A549 (cell line): ENCODE results near the gene PRKACG. TPM values are rescaled to one million over a fixed set of nuclear protein-coding genes. Genes with fewer than 3 reads are reported as not detected.

Experiments used
- ATAC-seq, 2 experiments: fragments of 200-7000 bp in 1 of 2; fragments of >200 bp in 1 of 2; cut with Nextera tagmentation in 1 of 2; cut with Tn5 transposase in 1 of 2; 3 replicates each; pipeline versions ENCODE4 v1.8.0 to v1.9.1; 2018 to 2020; ENCODE audit warnings: mild to moderate bottlenecking in 1 of 2, moderate library complexity in 1 of 2
- CTCF ChIA-PET: fragments of 300-600 bp; sonication (Branson Sonifier 250); formaldehyde crosslinking; extraction: SDS; loops from one replicate; lab custom pipeline; 2021; ENCODE audit warnings: antibody characterized with exemption, inconsistent platforms; lab: Yijun Ruan, JAX
- POLR2A ChIA-PET: fragments of 350-600 bp; formaldehyde crosslinking; extraction: SDS; loops from one replicate; lab custom pipeline; 2021; ENCODE audit warnings: antibody characterized with exemption, inconsistent platforms; lab: Yijun Ruan, JAX
- DNase-seq, 2 experiments: peaks; one replicate each; pipeline versions ENCODE4 v3.0.0 to v3.0.0-alpha.2; 2011 to 2016; ENCODE audit warnings: low read depth in 1 of 2, low spot score in 1 of 2
- FAIRE-seq: peaks from 2 replicates; lab custom pipeline; 2011; peaks lifted over from hg19 to GRCh38; lab: Jason Lieb, UNC
- H3K27ac ChIP-seq, 2 experiments: fragments of >200 bp; sonication (Bioruptor Twin); formaldehyde crosslinking; 3 replicates each; pipeline ENCODE4 v1.5.1; 2016 to 2017
- H3K4me1 ChIP-seq: fragments of >200 bp; sonication (Bioruptor Twin); formaldehyde crosslinking; 3 replicates; pipeline ENCODE4 v1.6.1; 2016
- H3K4me2 ChIP-seq: fragments of >200 bp; sonication (Bioruptor Twin); formaldehyde crosslinking; 3 replicates; pipeline ENCODE4 v1.6.1; 2016
- H3K4me3 ChIP-seq: fragments of >200 bp; sonication (Bioruptor Twin); formaldehyde crosslinking; 3 replicates; pipeline ENCODE4 v1.5.1; 2016
- H3K9me3 ChIP-seq: fragments of >200 bp; sonication (Bioruptor Twin); formaldehyde crosslinking; 3 replicates; pipeline ENCODE4 v1.6.1; 2016
- CEBPB ChIP-seq, 2 experiments: fragments of >200 bp in 1 of 2; sonication (Bioruptor Twin) in 1 of 2; formaldehyde crosslinking in 1 of 2; IDR thresholded peaks; 2 replicates each; pipeline ENCODE4 v1.6.1; 2012 to 2016
- CHD2 ChIP-seq: fragments of 150-350 bp; IDR thresholded peaks from 2 replicates; pipeline ENCODE4 v1.6.1; 2014; ENCODE audit warnings: low read length; ENCODE audit not compliant: partially characterized antibody
- CHD4 ChIP-seq: fragments of 200-600 bp; sonication (generic); IDR thresholded peaks from 2 replicates; pipeline ENCODE4 v1.6.1; 2016; ENCODE audit warnings: antibody characterized with exemption, mild to moderate bottlenecking, borderline replicate concordance
- HDAC2 ChIP-seq: fragments of 200-600 bp; sonication (generic); IDR thresholded peaks from 2 replicates; pipeline ENCODE4 v1.6.1; 2016
- JUNB ChIP-seq: fragments of >200 bp; sonication (Bioruptor Twin); formaldehyde crosslinking; IDR thresholded peaks from 2 replicates; pipeline ENCODE4 v1.6.1; 2016
- MAFK ChIP-seq: fragments of 450-650 bp; IDR thresholded peaks from 2 replicates; pipeline ENCODE4 v1.6.1; 2014; ENCODE audit not compliant: partially characterized antibody
- NPAS2 ChIP-seq: fragments of 250-450 bp; sonication (Bioruptor Pico); IDR thresholded peaks from 2 replicates; pipeline ENCODE4 v1.8.0; 2022; ENCODE audit warnings: mild to moderate bottlenecking, moderate library complexity, borderline replicate concordance
- NR3C1 ChIP-seq: fragments of >200 bp; sonication (Bioruptor Twin); formaldehyde crosslinking; IDR thresholded peaks from 3 replicates; pipeline ENCODE4 v1.6.1; 2017
- POLR2A ChIP-seq: IDR thresholded peaks from 2 replicates; pipeline ENCODE4 v1.6.1; 2012; ENCODE audit warnings: mild to moderate bottlenecking, low read length
- POLR2AphosphoS2 ChIP-seq: conservative IDR thresholded peaks from 2 replicates; pipeline ENCODE4 v1.6.1; 2012; ENCODE audit warnings: low read length, improper control_type of control experiment, inconsistent platforms
- RARB ChIP-seq: fragments of 250-450 bp; sonication (Bioruptor Pico); IDR thresholded peaks from 2 replicates; pipeline ENCODE4 v1.8.0; 2021; ENCODE audit warnings: mild to moderate bottlenecking, moderate library complexity
- RFX5 ChIP-seq: fragments of 450-650 bp; IDR thresholded peaks from 2 replicates; pipeline ENCODE4 v1.7.1; 2014; ENCODE audit warnings: antibody characterized with exemption, mild to moderate bottlenecking, moderate library complexity
- RNF2 ChIP-seq: fragments of 200-600 bp; sonication (generic); IDR thresholded peaks from 2 replicates; pipeline ENCODE4 v1.6.1; 2016; ENCODE audit warnings: low read depth, mild to moderate bottlenecking, antibody characterized with exemption, moderate library complexity, borderline replicate concordance
- TFCP2L1 ChIP-seq: fragments of 250-450 bp; sonication (Bioruptor Pico); IDR thresholded peaks from 2 replicates; pipeline ENCODE4 v1.5.0; 2021; ENCODE audit warnings: mild to moderate bottlenecking
- TP53 ChIP-seq: fragments of 250-450 bp; sonication (Bioruptor Pico); IDR thresholded peaks from 2 replicates; pipeline ENCODE4 v1.5.0; 2021; ENCODE audit warnings: mild to moderate bottlenecking, moderate library complexity
- ZFP36 ChIP-seq: fragments of 450-650 bp; IDR thresholded peaks from 2 replicates; pipeline ENCODE4 v1.6.1; 2014; ENCODE audit warnings: borderline replicate concordance; ENCODE audit not compliant: partially characterized antibody
- WGBS: methylation state at CpG from one replicate; pipeline ENCODE4 v1.1.6; 2017; ENCODE audit errors: missing lambda C conversion rate; 5-methylcytosine and 5-hydroxymethylcytosine counted together
- polyA plus RNA-seq, 4 experiments: library from polyadenylated mRNA; depleted of rRNA in 3 of 4; stranded (reverse); fragments of >200 nt; fragmentation: RNase III in 1 of 4; extraction: RNeasy Plus Mini Kit Qiagen cat#74134 plus additional on column Dnase treatment in 1 of 4; gene quantifications; 2 replicates in 3 of 4; 3 replicates in 1 of 4; pipeline ENCODE4 v1.2.3, GENCODE V29; 2011 to 2017
- TF ChIP-seq, protein P1 (sequence below): fragments of >200 bp; sonication (Bioruptor Twin); formaldehyde crosslinking; IDR thresholded peaks from 3 replicates; pipeline ENCODE4 v1.5.1; 2016
- TF ChIP-seq, protein P2 (sequence below): fragments of 250-450 bp; sonication (Bioruptor Pico); IDR thresholded peaks from 2 replicates; pipeline ENCODE4 v1.5.0; 2021; ENCODE audit warnings: mild to moderate bottlenecking, moderate library complexity, borderline replicate concordance
- TF ChIP-seq, protein P3 (sequence below): fragments of >200 bp; sonication (Bioruptor Twin); formaldehyde crosslinking; IDR thresholded peaks from 3 replicates; pipeline ENCODE4 v1.6.1; 2016

The PRKACG gene
- polyA plus RNA-seq, 2 of the 4 experiments (the other 2 are of a cell fraction) = not detected

DNA sequence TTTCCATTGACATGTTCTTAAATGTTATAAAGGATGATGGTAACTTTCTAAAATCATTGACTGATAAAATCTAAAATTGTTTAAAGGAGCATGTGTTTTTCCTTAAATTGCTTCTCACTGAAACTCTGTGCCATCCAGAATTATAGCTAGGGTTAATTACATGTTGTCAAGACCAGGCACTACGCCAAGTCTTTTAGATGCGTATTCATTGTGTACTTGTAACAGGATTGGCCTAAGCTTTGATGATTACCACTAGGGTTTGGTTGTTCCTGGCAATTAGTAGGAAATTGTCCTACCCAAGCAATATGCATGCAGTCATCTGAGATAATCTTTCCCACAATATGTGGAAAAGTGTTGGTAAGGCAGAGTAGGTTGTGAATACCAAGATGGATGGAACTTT, 43.8 kb downstream of the PRKACG start (continued):
- TF ChIP-seq, protein P1, sequence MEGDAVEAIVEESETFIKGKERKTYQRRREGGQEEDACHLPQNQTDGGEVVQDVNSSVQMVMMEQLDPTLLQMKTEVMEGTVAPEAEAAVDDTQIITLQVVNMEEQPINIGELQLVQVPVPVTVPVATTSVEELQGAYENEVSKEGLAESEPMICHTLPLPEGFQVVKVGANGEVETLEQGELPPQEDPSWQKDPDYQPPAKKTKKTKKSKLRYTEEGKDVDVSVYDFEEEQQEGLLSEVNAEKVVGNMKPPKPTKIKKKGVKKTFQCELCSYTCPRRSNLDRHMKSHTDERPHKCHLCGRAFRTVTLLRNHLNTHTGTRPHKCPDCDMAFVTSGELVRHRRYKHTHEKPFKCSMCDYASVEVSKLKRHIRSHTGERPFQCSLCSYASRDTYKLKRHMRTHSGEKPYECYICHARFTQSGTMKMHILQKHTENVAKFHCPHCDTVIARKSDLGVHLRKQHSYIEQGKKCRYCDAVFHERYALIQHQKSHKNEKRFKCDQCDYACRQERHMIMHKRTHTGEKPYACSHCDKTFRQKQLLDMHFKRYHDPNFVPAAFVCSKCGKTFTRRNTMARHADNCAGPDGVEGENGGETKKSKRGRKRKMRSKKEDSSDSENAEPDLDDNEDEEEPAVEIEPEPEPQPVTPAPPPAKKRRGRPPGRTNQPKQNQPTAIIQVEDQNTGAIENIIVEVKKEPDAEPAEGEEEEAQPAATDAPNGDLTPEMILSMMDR = no peak
- no peak for TF ChIP-seq RARB

DNA sequence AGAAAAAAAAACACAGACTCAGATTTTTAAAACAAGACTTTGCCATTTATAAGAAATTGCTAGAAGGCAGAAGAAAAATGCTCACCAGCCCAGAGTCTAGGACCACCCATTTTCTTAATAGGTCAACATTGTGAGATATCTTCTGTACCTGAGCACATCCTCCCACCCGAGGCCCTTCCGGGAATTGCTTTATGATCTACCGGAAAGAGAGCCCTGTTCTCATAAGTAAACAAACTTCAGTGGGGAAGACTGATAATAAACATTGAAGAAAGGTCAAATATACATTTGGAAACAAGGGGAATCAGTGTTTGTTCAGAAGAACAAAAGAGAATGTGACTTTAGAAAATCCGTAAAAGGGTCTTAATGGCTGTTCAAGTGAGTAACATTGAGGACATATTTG, 44.4 kb downstream of the PRKACG start:
- ATAC-seq (no peak), DNase-seq (no peak), FAIRE-seq (no peak)
- CTCF ChIA-PET = no interaction called here
- TF ChIP-seq CHD2 = no peak
- TF ChIP-seq NR3C1 = no peak
- TF ChIP-seq NPAS2 = no peak
- no peak for TF ChIP-seq CEBPB (IDR thresholded peaks at IDR 0.05)
- no peak for TF ChIP-seq RFX5
- TF ChIP-seq TP53 (CRISPR knock-in tag) = no peak
- TF ChIP-seq CHD4 = no peak
- TF ChIP-seq, protein P2, sequence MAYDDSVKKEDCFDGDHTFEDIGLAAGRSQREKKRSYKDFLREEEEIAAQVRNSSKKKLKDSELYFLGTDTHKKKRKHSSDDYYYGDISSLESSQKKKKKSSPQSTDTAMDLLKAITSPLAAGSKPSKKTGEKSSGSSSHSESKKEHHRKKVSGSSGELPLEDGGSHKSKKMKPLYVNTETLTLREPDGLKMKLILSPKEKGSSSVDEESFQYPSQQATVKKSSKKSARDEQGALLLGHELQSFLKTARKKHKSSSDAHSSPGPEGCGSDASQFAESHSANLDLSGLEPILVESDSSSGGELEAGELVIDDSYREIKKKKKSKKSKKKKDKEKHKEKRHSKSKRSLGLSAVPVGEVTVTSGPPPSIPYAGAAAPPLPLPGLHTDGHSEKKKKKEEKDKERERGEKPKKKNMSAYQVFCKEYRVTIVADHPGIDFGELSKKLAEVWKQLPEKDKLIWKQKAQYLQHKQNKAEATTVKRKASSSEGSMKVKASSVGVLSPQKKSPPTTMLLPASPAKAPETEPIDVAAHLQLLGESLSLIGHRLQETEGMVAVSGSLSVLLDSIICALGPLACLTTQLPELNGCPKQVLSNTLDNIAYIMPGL (CRISPR knock-in tag) = no peak
- no peak for TF ChIP-seq POLR2AphosphoS2
- Histone ChIP-seq H3K4me1 (no peaks in the 10 kb centered on the region), H3K9me3 (no peaks in the 10 kb centered on the region), H3K4me3 (no peak overlapping the region), H3K4me2 (no peak overlapping the region), H3K27ac (no peak overlapping the region)
- POLR2A ChIA-PET = no interaction called here
- 9% methylated on average over 4 of the region's 4 CpGs for WGBS

DNA sequence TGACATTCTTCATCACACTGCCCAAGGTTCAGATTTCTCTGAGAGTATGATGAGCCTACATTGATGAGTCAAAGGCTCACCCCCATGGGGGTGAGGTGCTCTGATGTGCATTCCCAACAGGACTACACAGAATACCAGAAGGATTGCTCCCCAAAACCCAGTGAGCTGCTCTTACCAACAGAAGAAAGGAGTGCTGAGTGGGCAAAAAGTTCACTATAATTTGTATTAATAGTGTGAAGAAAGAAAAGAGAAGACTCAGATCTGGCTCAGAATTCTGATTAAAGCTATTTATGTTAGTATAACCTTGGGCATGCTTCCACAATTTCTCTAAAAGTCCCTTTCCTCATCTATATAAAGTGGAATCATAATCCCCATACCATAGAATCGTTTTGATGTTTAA, 46.1 kb downstream of the PRKACG start:
- no peak overlapping the region for H3K4me2 ChIP-seq
- 0% methylated on average over 1 of the region's 1 CpG for WGBS
- CTCF ChIA-PET = interaction anchor here (2.0 kb wide), 1 partner anchor 384 kb away, joined by 6 read pairs; no protein-coding TSS in a partner anchor
- ATAC-seq = no peak
- TF ChIP-seq, protein P3, sequence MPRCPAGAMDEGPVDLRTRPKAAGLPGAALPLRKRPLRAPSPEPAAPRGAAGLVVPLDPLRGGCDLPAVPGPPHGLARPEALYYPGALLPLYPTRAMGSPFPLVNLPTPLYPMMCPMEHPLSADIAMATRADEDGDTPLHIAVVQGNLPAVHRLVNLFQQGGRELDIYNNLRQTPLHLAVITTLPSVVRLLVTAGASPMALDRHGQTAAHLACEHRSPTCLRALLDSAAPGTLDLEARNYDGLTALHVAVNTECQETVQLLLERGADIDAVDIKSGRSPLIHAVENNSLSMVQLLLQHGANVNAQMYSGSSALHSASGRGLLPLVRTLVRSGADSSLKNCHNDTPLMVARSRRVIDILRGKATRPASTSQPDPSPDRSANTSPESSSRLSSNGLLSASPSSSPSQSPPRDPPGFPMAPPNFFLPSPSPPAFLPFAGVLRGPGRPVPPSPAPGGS = no peak
- TF ChIP-seq POLR2A (no peak), MAFK (peak; percentile 89), ZFP36 (no peak), JUNB (no peak)
- TF ChIP-seq, all 56 proteins: peak for 1
- DNase-seq (no peak), FAIRE-seq (no peak)
- no peak overlapping the region for H3K27ac ChIP-seq
- H3K4me1 ChIP-seq = no peaks in the 10 kb centered on the region
- H3K4me3 ChIP-seq = no peak overlapping the region
- POLR2A ChIA-PET = no interaction called here
- H3K9me3 ChIP-seq = no peaks in the 10 kb centered on the region

DNA sequence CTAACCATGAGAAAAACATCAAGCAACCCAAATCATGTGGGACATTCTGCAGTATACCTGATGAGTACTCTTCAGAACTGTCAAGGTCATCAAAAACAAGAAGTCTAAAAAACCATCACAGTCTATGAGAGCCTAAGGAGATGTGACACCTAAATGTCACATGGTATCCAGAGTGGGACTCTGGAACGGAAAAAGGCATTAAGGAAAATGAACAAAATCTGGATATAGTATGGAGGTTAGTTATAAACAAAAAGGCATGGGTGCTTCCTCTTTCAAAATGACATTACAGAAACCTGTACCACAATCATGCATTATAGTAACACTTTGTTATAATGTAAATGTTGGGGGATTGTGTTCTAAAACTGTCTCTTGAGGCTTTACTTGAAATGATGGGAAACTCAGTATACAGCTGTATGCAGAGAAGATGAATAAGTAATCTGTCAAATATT, 47.4 kb downstream of the PRKACG start:
- DNase-seq (no peak), FAIRE-seq (no peak), ATAC-seq (no peak)
- Histone ChIP-seq H3K9me3 (no peaks in the 10 kb centered on the region), H3K4me3 (no peak overlapping the region)
- 35% methylated on average over 1 of the region's 1 CpG for WGBS
- TF ChIP-seq RARB (no peak), TFCP2L1 (CRISPR knock-in tag) (no peak), MAFK (peak; percentile 31), HDAC2 (no peak), RNF2 (no peak), JUNB (no peak)
- TF ChIP-seq, all 56 proteins: peak for 1
- Histone ChIP-seq H3K27ac (no peak overlapping the region), H3K4me2 (no peak overlapping the region), H3K4me1 (no peaks in the 10 kb centered on the region)
- ChIA-PET POLR2A (no interaction called here), CTCF (interaction anchor here (2.0 kb wide), 1 partner anchor 383 kb away, joined by 6 read pairs; no protein-coding TSS in a partner anchor)
